IPS-NIHi11 (cell line): Measurements from ENCODE around the gene IL1RAPL1.

Source experiments
- DNase-seq: peaks from one replicate; pipeline ENCODE4 v3.0.0; 2012; ENCODE audit warnings: mixed read lengths, low spot score

Gene IL1RAPL1

GRCh38 chrX:28586981-28587551 is at the start of gene IL1RAPL1:
IL1RAPL1 (plus strand) TSS chrX:28587446.
- no peak for DNase-seq

DNA sequence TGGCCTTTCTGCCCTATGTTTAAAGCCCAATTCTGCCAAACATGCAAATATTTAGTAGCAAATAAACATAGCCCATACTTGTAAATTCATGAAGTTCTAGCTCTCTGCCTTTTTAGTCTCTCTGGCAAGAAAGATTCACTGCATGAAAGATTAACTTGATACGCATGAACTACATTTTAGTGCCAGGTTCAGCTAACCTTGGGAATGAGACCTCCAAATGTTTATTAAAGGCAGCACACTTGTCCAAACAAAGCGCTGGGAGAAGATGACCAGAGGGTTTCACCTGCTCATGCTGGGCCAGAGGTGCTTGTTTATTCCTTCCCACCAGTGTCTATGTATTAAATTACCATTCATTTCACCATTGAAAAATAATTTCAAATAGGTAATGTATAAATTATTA is 44.5 kb upstream of the IL1RAPL1 start:
- no peak for DNase-seq

- DNase-seq: no peak
These were observed 37.4 kb upstream of the IL1RAPL1 start for GRCh38 chrX:28549838-28550237.

DNA sequence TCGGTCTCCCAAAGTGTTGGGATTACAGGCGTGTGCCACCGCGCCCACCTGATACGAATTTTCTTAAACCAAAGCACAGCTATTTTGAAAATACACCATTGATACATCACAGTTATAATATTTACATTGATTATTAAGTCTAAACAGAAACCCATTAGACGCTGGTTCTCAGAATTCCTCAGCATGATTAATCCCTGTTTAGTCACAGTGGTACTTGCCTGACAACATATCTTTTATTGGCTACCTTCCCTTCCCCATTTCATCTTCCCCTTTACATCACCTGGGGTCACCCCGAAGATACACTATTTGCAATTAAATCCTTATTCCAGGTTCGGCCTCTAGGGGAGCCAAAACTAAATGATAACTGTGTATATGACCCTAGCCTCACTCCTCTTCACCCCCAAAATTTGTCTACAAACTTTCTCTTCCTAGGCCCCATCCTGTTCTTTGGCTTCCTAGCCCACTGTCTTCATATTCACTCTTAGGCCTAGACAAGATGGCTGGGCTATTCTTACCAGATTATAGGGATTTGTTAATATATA is 36.8 kb upstream of the IL1RAPL1 start:
- DNase-seq: no peak

DNA sequence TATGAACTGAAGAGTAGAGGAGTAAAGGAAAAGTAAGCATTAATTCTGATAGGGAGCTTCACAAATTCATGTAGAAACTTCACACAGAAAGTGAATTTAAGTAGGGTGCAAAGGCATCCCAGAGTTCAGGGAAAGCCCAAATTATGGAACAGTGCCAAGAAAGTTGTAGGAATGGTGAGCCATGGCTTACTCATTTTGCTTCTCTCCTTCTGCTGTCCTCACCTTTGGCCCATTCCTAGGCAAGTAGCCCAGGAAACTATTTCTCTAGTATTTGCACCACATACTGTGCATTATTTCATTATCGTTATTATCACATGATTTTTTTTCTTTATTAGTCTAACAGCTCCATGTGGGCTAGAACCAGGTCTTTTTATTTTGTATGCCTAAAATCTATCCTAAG is 34.9 kb upstream of the IL1RAPL1 start:
- no peak for DNase-seq

GRCh38 chrX:28552882-28553829 is 34.1 kb upstream of the IL1RAPL1 start:
- DNase-seq: no peak

DNA sequence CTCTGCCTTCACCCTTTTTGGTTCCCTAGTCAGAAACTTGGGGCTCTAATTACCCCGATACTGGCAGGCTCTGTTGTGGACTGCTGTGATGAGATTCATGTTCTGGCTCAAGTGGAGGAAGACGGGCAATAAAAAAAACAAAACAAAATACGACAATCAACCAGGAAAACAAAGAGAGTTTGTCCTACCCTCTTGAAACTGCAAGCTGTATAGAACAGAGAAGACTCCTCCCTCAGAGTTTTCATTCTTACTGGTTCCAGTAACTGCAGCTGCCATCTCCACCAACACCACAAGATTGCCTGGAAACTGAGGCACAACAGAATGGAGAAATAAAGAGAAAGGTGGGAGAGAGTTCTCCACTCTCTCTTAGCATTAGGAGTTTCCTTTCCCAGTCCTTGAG is 11.1 kb upstream of the IL1RAPL1 start:
- DNase-seq: no peak

GRCh38 chrX:28581522-28581921 is 5.7 kb upstream of the IL1RAPL1 start:
- DNase-seq: no peak

DNA sequence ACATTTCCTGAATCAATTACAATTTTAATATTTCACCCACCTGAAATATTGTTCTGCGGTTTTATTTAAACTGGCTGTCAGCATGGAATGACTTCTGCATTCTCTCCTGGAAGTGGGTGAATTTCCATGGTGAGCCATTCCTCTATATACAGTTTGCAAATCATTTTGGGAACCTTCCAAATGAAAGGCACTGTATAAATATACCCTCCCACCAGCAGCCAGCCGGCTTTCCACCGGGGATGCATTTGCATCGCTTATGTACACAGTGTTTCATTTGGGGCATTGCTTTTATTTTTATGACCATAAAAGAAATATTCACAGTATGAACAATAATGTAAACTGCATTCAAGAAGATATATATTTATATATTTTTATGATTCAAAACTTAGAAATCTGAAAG is 4.7 kb upstream of the IL1RAPL1 start:
- no peak for DNase-seq

DNA sequence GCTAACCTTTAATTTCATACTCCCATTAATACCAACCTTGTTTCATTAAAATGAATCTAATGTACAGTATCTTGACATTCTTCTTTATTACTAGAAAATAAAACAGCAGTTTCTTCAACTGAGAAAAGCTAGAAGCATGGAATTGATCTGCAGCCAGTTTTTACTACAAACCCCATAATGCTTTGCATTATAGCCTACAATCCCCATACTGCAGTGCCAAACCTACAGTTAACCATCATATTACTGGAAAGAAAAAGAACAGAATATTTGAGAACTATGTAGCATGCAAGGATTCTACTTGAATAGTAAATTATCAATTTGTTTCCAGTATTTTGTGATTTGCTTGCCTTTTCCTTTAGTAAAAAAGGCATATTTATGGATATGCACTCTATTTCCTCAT is 3.2 kb upstream of the IL1RAPL1 start:
- no peak for DNase-seq

DNA sequence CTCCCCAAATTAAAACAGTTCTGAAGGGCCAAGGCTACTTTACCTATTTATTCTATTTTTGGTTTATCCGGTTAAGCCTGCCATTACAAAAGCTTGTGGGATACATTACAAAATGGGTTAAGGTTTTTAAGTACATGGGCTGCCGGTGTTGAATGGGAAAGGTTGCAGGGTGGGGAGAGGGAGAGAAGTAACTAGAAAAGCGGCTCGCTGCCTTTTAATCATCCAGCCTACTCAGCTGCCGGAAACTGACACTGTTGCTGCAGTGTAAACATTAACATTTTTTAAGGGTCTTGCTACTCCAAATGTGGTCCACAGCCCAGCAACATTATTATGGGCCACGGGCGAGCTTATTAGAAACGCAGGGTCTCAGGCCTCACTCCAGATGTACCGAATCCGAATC is 1.5 kb upstream of the IL1RAPL1 start:
- no peak for DNase-seq

GRCh38 chrX:28586286-28586685 is 960 bp upstream of the IL1RAPL1 start:
- DNase-seq: peak; percentile 18

GRCh38 chrX:28589046-28589445 is 1.8 kb downstream of the IL1RAPL1 start:
- no peak for DNase-seq

GRCh38 chrX:28590396-28590795 is 3.1 kb downstream of the IL1RAPL1 start:
- no peak for DNase-seq

DNA sequence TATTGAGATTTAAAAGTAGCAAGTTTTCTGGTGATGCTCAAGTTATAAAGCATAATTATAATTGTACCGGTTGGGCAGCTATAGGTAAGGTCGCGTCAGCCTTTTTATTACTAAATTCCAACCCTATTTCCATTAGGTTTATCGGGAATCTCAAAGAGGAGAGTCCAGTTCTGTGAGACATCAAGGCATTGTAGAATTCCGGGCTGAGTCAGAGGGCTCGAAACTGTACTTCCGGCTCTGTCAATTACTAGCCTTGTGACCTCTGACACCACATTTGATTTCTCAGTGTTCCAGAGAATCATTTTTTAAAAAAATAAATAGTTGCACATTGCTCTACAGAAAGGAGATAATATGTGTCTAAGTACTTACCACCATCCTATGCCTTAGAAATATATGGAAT is 4.3 kb downstream of the IL1RAPL1 start:
- no peak for DNase-seq

- DNase-seq: no peak
These were observed 8.1 kb downstream of the IL1RAPL1 start for GRCh38 chrX:28595346-28595745.

GRCh38 chrX:28599957-28600356 is 12.7 kb downstream of the IL1RAPL1 start:
- DNase-seq: no peak

- no peak for DNase-seq
These were observed 21.8 kb downstream of the IL1RAPL1 start for GRCh38 chrX:28609003-28609402.

- no peak for DNase-seq
These were observed 22.8 kb downstream of the IL1RAPL1 start for GRCh38 chrX:28609917-28610613.

DNA sequence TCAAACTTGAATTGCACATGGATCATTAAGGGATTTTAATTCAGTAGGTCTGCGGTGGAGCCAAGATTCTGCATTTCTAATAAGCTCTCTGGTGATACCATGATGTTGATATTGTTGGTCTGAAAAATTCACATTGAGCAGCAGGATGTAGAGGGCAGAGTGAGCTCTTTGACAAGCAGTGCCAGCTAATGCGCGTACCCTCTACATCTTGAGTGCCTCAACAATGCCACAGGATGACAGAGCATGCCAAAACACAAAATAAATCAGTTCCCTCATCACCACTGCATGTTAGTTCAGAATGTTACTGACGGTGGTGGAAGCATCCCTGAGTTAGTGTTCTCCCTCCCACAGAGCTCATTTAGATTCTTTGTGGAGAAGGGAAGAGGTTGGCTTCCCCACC is 23.5 kb downstream of the IL1RAPL1 start:
- DNase-seq: no peak

DNA sequence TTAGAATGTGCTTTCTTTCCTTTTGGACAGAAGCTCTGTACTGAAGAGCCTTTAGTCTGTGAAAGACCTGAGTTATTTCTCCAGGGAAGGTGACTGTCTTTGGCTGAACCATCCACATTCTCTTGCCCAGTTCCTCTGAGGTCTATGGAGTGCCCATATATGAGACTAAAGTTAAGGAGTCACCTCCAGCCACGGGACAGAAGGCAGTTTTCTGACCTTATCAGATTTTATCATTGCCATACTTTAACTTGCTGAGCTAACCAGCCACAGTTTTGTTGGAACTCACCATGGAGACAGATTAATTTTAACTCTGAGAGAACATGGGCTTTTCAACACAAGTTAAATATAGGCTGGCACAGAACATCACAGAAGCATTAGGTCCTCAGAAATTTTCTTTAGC is 26.3 kb downstream of the IL1RAPL1 start:
- DNase-seq: no peak

- peak; percentile 35 for DNase-seq
These were observed 38.0 kb downstream of the IL1RAPL1 start for GRCh38 chrX:28625223-28625622.

DNA sequence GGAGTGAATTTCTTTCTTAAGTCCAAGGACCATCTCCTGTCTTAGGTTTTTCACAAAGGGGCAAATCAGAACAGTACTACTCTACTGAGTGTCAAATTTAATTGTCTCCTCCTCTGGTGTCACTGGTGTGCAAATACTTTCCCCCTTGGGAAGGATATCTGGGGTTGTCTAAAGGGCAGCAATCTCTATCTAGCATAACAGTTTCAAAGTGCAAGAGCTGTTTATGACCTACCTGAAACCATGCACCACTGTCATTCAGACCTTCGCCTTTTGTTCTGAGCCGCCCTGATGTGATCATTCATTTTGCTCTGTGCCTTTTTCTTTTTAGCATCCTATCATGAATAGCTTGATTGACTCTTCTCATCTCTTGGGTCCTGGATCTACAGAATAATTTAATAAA is 39.3 kb downstream of the IL1RAPL1 start:
- no peak for DNase-seq
